ENCODE data around the gene PRKAR2B. TPM values are rescaled to one million over a fixed set of nuclear protein-coding genes. Genes with fewer than 3 reads are reported as not detected.
"Not testable (repeated sequence)": the region's sequence is repeated elsewhere in the genome, so short reads cannot be mapped to it uniquely, and the experiment has no call there.

The PRKAR2B gene
- total RNA-seq, 2 experiments from 2014 or later = 69.0 to 210 TPM

- peaks cover 93% of the 10 kb centered on the region for H3K36me3 ChIP-seq (ENCODE audit: insufficient read depth, low read length)
- no peak overlapping the region for H3K27ac ChIP-seq (ENCODE audit: low read depth, low read length, poor library complexity, severe bottlenecking)
- TF ChIP-seq CTCF (conservative IDR thresholded peaks at IDR 0.05; ENCODE audit: low read length) (no peak), EZH2phosphoT487 (IDR thresholded peaks at IDR 0.05; ENCODE audit: borderline replicate concordance, low read depth, low read length) (no peak)
- no peaks in the 10 kb centered on the region for H3K9me2 ChIP-seq (ENCODE audit: insufficient read depth, low read length)
- POLR2A ChIA-PET = interaction anchor here (1.2 to 3.3 kb wide), 5 partner anchors 11 to 19 kb away, joined by 3 to 19 read pairs (median 3); no protein-coding TSS in a partner anchor
- no peaks in the 10 kb centered on the region for H4K20me1 ChIP-seq (ENCODE audit: insufficient read depth, low read length)
- H3K4me2 ChIP-seq (ENCODE audit: low read length) = no peak overlapping the region
- peaks cover 10% of the 10 kb centered on the region; the same call in 1 of the 2 replicates for H3K79me2 ChIP-seq (ENCODE audit: insufficient read depth, low read depth, low read length)
- H2AFZ ChIP-seq (ENCODE audit: low read length) = no peak overlapping the region
- H3K4me3 ChIP-seq (ENCODE audit: low read depth, low read length, poor library complexity, severe bottlenecking) = no peak overlapping the region
- intact Hi-C loops (cut with micrococcal nuclease; ENCODE audit: unreplicated experiment) = no loop called here
- H3K9me3 ChIP-seq (ENCODE audit: low read length) = peaks cover 7% of the 10 kb centered on the region; the same call in 1 of the 2 replicates
- no TSS peak for BruUV-seq (replicated peaks)
- H3K4me1 ChIP-seq (ENCODE audit: insufficient read depth, low read length, poor library complexity, severe bottlenecking) = peaks cover 2% of the 10 kb centered on the region
- no peak for DNase-seq (ENCODE audit: low spot score)
- CTCF ChIA-PET (ENCODE audit: unreplicated experiment) = no interaction called here
Measured at GRCh38 chr7:107133396-107133795, 88.9 kb downstream of the PRKAR2B start.

GRCh38 chr7:107138696-107139420 is 94.4 kb downstream of the PRKAR2B start:
- Histone ChIP-seq H3K4me1 (ENCODE audit: insufficient read depth, low read length, poor library complexity, severe bottlenecking) (no peaks in the 10 kb centered on the region), H2AFZ (ENCODE audit: low read length) (no peak overlapping the region), H3K79me2 (ENCODE audit: insufficient read depth, low read depth, low read length) (no peaks in the 10 kb centered on the region; the same call in 1 of the 2 replicates), H3K27ac (ENCODE audit: low read depth, low read length, poor library complexity, severe bottlenecking) (no peak overlapping the region), H4K20me1 (ENCODE audit: insufficient read depth, low read length) (no peaks in the 10 kb centered on the region), H3K4me2 (ENCODE audit: low read length) (no peak overlapping the region), H3K9me3 (ENCODE audit: low read length) (peaks cover 13% of the 10 kb centered on the region; the same call in 1 of the 2 replicates), H3K4me3 (ENCODE audit: low read depth, low read length, poor library complexity, severe bottlenecking) (no peak overlapping the region), H3K9me2 (ENCODE audit: insufficient read depth, low read length) (no peaks in the 10 kb centered on the region), H3K36me3 (ENCODE audit: insufficient read depth, low read length) (peaks cover 89% of the 10 kb centered on the region)
- TF ChIP-seq CTCF (conservative IDR thresholded peaks at IDR 0.05; ENCODE audit: low read length) = no peak
- TF ChIP-seq EZH2phosphoT487 (IDR thresholded peaks at IDR 0.05; ENCODE audit: borderline replicate concordance, low read depth, low read length) = no peak
- BruUV-seq (replicated peaks) = no TSS peak
- intact Hi-C loops (cut with micrococcal nuclease; ENCODE audit: unreplicated experiment) = no loop called here
- DNase-seq (ENCODE audit: low spot score) = no peak
- ChIA-PET POLR2A (interaction anchor here (1.0 to 1.5 kb wide), 3 partner anchors 9 to 48 kb away, joined by 4 to 7 read pairs (median 5); no protein-coding TSS in a partner anchor), CTCF (ENCODE audit: unreplicated experiment) (no interaction called here)

- BruUV-seq (replicated peaks); intact Hi-C loops (cut with micrococcal nuclease; ENCODE audit: unreplicated experiment); H2AFZ ChIP-seq (ENCODE audit: low read length); H3K4me3 ChIP-seq (ENCODE audit: low read depth, low read length, poor library complexity, severe bottlenecking); H3K9me3 ChIP-seq (ENCODE audit: low read length); DNase-seq (ENCODE audit: low spot score); H3K4me2 ChIP-seq (ENCODE audit: low read length); H4K20me1 ChIP-seq (ENCODE audit: insufficient read depth, low read length); H3K79me2 ChIP-seq (ENCODE audit: insufficient read depth, low read depth, low read length); CTCF ChIA-PET (ENCODE audit: unreplicated experiment); H3K27ac ChIP-seq (ENCODE audit: low read depth, low read length, poor library complexity, severe bottlenecking); H3K9me2 ChIP-seq (ENCODE audit: insufficient read depth, low read length): not testable (repeated sequence)
- Histone ChIP-seq H3K4me1 (ENCODE audit: insufficient read depth, low read length, poor library complexity, severe bottlenecking) (peaks cover 38% of the 10 kb centered on the region), H3K36me3 (ENCODE audit: insufficient read depth, low read length) (peaks cover 87% of the 10 kb centered on the region)
- POLR2A ChIA-PET = interaction anchor here (1.2 kb wide), 1 partner anchor 11 kb away, joined by 3 read pairs; no protein-coding TSS in a partner anchor
Measured at GRCh38 chr7:107143875-107144274, 99.4 kb downstream of the PRKAR2B start.
